Tibial artery (tissue), 4 donors: ENCODE results near the gene CRYBG1.

ENCODE experiments used
- DNase-seq, 2 donors: peaks; one replicate each; pipeline ENCODE4 v3.0.0-alpha.2; 2019
- H3K27ac ChIP-seq, 2 donors: fragments of 200-600 bp; sonication (generic) in 1 of 2; 1 replicate in 1 of 2; 2 replicates in 1 of 2; pipeline ENCODE4 v1.5.1; 2018 to 2019; ENCODE audit warnings: mild to moderate bottlenecking in 1 of 2
- H3K27me3 ChIP-seq, 2 donors: fragments of 200-600 bp; sonication (generic) in 1 of 2; one replicate each; pipeline versions ENCODE4 v1.5.1 to v1.6.0; 2016 to 2019
- H3K36me3 ChIP-seq, 3 donors: fragments of 200-600 bp; sonication (generic) in 2 of 3; one replicate each; pipeline ENCODE4 v1.5.1; 2016 to 2019; ENCODE audit warnings: mild to moderate bottlenecking in 2 of 3
- H3K4me1 ChIP-seq, 4 donors: fragments of 200-600 bp; sonication (generic) in 2 of 4; 1 replicate in 3 of 4; 2 replicates in 1 of 4; pipeline ENCODE4 v1.5.1; 2016 to 2019
- H3K4me3 ChIP-seq, 2 donors: fragments of 200-600 bp; sonication (generic) in 1 of 2; 1 replicate in 1 of 2; 2 replicates in 1 of 2; pipeline ENCODE4 v1.5.1; 2018 to 2019; ENCODE audit warnings: mild to moderate bottlenecking in 2 of 2
- H3K9me3 ChIP-seq, 3 donors: fragments of 200-600 bp; sonication (generic) in 1 of 3; one replicate each; pipeline ENCODE4 v1.5.1; 2016 to 2019
- CTCF ChIP-seq, 2 experiments: fragments of 200-600 bp in 1 of 2; fragments of 450-650 bp in 1 of 2; IDR thresholded peaks; one replicate each; pipeline ENCODE4 v1.5.1; 2017 to 2019; ENCODE audit warnings: antibody characterized with exemption in 2 of 2, mild to moderate bottlenecking in 1 of 2, moderate library complexity in 1 of 2
- intact Hi-C: fragments of 100-400 bp; cut with DNase I; formaldehyde crosslinking; loops from one replicate; pipeline ENCODE4 v1.15.0; 2023; ENCODE audit warnings: low total_unique reads

Gene CRYBG1

GRCh38 chr6:106360410-106360988 is at the start of gene CRYBG1:
TSS of gene CRYBG1 (plus strand) at chr6:106360717. CDS start at chr6:106360909, 192 bp downstream.
- Histone ChIP-seq H3K4me3 (peak within 1 kb of the TSS; percentile 28 to 51), H3K9me3 (no peaks in the 10 kb centered on the region), H3K4me1 (peaks cover 0 to 16% (median 12%) of the 10 kb centered on the region in 4 donors), H3K27ac (no peak within 1 kb of the TSS), H3K36me3 (no peaks in the 10 kb centered on the region), H3K27me3 (peaks cover 4 to 48% of the 10 kb centered on the region in 2 donors)
- intact Hi-C loops, result no loop called here
- TF ChIP-seq CTCF (IDR thresholded peaks at IDR 0.05), result peak; percentile 45 to 64
- no peak for DNase-seq

- H3K27me3 ChIP-seq, result no peaks in the 10 kb centered on the region
- peaks cover 8 to 15% (median 13%) of the 10 kb centered on the region in 3 donors for H3K36me3 ChIP-seq
- peaks cover 0 to 12% (median 8%) of the 10 kb centered on the region in 4 donors for H3K4me1 ChIP-seq
- TF ChIP-seq CTCF (IDR thresholded peaks at IDR 0.05), result no peak
- H3K4me3 ChIP-seq, result no peak overlapping the region
- intact Hi-C loops, result no loop called here
- H3K9me3 ChIP-seq, result no peaks in the 10 kb centered on the region
- no peak overlapping the region for H3K27ac ChIP-seq
- DNase-seq, result no peak
These were observed 44.6 kb upstream of the CRYBG1 start for GRCh38 chr6:106315765-106316374.

GRCh38 chr6:106316375-106316766 is 44.1 kb upstream of the CRYBG1 start:
- DNase-seq, result no peak
- Histone ChIP-seq H3K4me1 (peaks cover 0 to 7% (median 4%) of the 10 kb centered on the region in 4 donors), H3K36me3 (peaks cover 8 to 15% (median 13%) of the 10 kb centered on the region in 3 donors), H3K27ac (no peak overlapping the region), H3K4me3 (no peak overlapping the region), H3K27me3 (no peaks in the 10 kb centered on the region), H3K9me3 (no peaks in the 10 kb centered on the region)
- intact Hi-C loops, result no loop called here
- TF ChIP-seq CTCF (IDR thresholded peaks at IDR 0.05), result no peak

- Histone ChIP-seq H3K36me3 (peaks cover 8 to 15% (median 13%) of the 10 kb centered on the region in 3 donors), H3K27me3 (no peaks in the 10 kb centered on the region), H3K4me3 (no peak overlapping the region), H3K9me3 (no peaks in the 10 kb centered on the region), H3K4me1 (peaks cover 0 to under 1% (median 0%) of the 10 kb centered on the region in 4 donors), H3K27ac (no peak overlapping the region)
- no peak for DNase-seq
- TF ChIP-seq CTCF (IDR thresholded peaks at IDR 0.05), result no peak
- intact Hi-C loops, result no loop called here
These were observed 42.5 kb upstream of the CRYBG1 start for GRCh38 chr6:106318061-106318460.

- no peak for TF ChIP-seq CTCF (IDR thresholded peaks at IDR 0.05)
- intact Hi-C loops, result no loop called here
- peaks cover 8 to 15% (median 13%) of the 10 kb centered on the region in 3 donors for H3K36me3 ChIP-seq
- DNase-seq, result no peak
- H3K27me3 ChIP-seq, result no peaks in the 10 kb centered on the region
- H3K4me3 ChIP-seq, result no peak overlapping the region
- no peak overlapping the region for H3K27ac ChIP-seq
- H3K4me1 ChIP-seq, result peaks cover 0 to 7% (median 5%) of the 10 kb centered on the region in 4 donors
- no peaks in the 10 kb centered on the region for H3K9me3 ChIP-seq
These were observed 41.7 kb upstream of the CRYBG1 start for GRCh38 chr6:106318851-106319250.
